ENCODE data around the gene SORCS2.
"Not testable (repeated sequence)": the region's sequence is repeated elsewhere in the genome, so short reads cannot be mapped to it uniquely, and the experiment has no call there.

The SORCS2 gene

DNA sequence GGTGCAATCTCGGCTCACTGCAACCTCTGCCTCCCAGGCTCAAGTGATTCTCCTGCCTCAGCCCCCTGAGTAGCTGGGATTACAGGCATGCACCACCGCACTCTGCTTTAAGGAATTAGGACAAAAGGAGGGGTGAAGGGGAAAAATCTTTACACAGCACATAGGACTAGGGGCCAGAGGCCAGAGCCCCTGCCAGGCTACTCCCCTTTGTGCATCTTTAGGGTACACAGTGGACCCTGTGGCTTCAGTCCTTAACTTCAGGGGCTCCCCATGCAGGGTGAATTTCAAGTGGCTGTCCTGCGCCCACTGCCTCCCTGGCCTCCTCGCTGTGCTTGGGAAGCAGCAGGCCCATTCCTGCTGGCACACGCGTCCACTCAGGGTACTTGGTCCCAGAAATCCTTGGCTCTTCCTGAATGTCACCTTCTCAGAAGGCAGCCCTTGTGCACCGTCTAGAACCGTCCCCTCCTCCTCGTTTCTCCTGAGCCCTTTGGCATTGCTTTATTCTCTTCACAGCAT is 381.3 kb downstream of the SORCS2 start:
- no peak for FAIRE-seq

DNA sequence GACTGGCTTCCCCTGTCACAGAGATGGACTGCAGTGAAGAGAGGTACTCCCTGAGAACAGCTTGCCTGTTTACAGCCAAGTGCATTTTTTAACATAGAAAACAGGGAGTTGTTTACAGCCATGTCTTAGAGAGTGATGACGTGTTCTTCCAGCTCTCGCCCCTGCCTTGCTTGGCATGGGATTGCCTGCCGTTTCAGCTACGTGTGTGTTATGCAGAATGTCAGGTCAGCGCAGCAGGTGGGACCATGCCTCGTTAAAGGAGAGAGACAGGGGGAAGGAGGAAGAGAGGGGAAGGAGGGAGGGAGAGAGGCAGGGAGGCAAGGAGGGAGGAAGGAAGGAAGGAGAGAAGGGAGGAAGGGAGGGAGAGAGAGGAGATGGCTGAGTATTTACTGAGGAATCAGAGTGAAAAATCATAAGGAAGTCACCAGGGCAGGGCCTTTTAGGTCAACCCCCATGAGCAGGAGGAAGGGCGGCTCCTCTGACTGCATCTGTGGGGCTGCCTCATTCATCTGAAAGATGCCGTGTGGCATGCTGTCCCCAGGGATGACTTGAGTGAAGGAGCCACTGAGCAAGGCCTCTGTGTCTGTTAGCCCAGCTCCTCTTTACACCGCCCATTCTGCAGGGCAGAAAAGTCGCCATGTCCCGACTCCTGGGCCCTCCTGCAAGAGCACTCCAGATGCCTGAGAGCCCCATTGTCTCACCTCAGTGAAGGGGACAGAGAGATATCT is 382.1 kb downstream of the SORCS2 start:
- FAIRE-seq: no peak

- no peak for FAIRE-seq
Measured at GRCh38 chr4:7575426-7575825, 383.1 kb downstream of the SORCS2 start.

- not testable (repeated sequence) for FAIRE-seq
Measured at GRCh38 chr4:7577361-7578039, 385.2 kb downstream of the SORCS2 start.

DNA sequence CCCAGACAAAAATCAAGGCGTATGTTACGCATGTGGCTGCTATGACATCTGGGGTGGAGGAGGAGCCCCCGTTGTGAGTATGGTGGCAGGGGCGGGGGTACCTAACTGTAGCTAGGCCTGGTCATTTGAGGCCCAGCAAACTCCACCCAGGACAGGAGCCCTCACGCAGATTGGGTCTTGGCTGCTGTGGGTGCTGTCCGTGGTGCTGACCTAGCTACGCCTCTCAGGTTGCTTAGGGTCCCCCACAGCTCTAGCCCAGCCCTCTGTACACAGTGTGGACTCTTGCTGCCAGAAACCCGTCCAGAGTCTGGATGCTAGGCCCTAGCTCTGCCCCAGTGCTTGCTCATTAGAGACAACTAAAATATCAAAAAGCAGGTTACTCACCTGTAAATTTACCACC is 389.1 kb downstream of the SORCS2 start:
- FAIRE-seq: no peak

GRCh38 chr4:7582313-7583097 is 390.2 kb downstream of the SORCS2 start:
- FAIRE-seq: no peak

GRCh38 chr4:7584098-7584497 is 391.8 kb downstream of the SORCS2 start:
- FAIRE-seq: no peak

DNA sequence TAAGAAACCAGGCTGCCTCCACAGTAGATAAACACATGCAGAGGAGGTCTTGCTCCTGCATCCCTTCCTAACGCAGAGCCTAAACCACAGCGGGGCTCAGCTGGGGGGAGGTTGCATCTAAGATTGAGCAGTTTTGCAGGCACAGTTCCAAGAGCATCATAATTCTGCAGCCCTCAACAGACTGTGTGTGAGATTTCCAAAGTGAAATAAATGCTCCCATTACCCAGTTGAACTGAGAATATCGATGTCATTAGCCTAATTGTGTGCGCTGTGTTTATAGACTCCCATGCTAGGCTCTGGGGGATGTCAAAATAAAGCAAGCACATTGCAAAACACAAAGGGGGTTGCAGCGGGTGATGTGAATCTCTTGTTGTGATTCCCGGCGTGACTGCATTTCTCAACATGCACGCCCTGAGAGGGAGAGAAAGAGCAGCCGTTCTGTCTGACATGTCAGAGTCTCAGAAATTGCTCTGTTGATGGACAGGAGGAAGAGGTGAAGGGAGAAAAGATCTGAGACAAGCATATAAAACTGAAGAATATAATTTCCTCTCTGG is 392.3 kb downstream of the SORCS2 start:
- FAIRE-seq: no peak

- FAIRE-seq: no peak
Measured at GRCh38 chr4:7585768-7586167, 393.4 kb downstream of the SORCS2 start.

DNA sequence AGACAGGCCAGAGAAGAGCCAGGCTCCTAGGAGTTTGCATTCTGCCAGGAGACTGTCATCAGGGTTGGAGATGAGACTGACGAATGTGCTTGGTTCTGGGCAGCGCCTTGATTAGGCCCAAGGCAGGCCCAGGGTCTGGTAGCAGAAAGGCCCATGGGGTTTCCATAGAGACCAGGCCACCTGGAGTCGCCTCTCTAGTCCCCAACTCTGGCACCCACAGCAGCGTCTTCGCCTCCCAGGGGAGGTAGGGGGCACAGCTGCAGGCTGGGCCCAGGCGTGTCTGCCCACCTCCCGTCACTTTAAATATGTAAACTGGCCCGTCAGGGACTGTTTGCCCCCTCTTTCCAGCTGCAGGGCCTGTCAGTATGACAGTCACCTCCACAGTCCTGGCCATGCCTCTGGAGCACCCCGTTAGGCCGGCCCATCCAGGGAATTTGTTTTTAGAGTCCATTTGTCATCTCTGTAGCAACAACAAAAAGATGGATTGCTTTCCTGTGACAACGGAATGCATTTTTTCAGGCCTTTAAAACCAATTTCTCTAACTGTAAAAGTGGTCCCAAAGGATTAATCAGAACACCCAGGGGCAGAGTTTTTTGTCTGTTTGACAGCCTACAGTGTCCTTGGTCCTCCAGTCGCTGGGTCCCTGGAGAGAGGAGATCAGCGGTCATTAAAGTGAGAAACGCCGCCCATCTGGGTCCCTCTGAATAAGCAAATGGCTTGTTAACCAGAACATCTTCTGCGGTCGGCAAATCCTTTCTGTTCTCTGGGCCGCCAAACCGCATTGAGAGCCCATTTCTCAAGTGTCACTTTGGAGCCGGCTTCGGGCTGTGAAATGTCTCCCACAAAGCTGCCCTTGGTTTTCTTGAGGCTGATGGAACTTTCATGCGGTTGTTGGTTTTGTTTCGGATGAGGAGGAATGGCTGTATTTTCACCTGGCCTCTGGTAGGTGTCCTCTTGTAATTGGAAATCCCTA is 395.4 kb downstream of the SORCS2 start:
- FAIRE-seq: no peak

DNA sequence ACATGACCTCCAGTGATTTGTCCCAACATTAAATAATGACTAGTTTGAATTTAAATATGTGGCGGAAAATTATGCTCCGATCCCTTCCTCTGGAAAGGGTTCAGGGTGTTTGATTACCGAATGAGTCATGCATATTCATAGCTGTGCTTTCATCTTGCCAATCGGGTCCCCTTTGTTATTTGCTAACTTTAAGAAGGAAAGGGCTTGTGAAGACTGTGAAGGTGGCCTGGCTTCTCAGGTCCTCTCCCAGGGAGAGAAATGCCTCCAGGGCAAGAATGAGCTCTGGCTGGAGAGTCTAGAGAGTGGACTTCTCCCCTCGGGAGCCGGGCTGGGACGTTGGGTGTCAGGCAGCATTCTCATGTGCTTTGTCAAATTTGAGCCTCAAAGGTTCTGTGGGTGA is 397.9 kb downstream of the SORCS2 start:
- no peak for FAIRE-seq

- FAIRE-seq: no peak
Measured at GRCh38 chr4:7590899-7591298, 398.6 kb downstream of the SORCS2 start.

GRCh38 chr4:7591409-7592053 is 399.2 kb downstream of the SORCS2 start:
- no peak for FAIRE-seq

DNA sequence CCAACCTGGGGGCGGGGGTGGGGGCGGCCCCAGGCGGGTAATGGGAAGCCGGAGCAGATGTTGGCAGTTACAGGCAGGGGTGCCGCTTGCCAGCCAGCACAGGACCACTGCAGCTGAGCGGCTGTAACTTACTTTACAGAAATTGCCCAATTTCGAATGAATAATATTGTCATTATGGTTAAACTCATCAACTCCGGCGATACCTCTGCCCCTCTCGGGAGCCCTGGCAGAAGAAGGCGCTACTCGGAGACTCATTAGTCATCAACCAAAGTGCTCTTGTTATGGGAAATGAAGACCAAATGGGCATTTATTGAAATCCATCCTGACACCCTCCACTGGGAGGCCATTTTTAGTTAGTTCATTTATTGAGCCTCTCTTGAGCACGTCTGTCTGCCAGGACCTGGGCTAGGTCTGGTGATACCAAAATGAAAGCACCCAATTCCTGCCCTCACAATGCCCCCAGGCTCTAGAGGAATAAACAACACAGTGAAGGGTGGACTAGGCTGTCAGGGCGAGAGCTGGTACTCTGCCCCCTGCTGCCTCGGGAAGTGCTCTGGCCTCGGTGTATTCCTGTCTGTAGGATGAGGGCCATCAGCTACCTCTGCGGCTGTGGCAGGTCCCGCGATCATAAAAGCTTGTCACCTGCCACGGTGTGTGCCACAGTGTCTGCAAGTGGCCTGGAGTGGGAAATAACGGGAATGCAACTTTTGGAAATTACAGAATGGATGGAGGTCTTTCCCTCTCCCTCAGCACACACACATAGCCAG is 401.5 kb downstream of the SORCS2 start:
- no peak for FAIRE-seq

DNA sequence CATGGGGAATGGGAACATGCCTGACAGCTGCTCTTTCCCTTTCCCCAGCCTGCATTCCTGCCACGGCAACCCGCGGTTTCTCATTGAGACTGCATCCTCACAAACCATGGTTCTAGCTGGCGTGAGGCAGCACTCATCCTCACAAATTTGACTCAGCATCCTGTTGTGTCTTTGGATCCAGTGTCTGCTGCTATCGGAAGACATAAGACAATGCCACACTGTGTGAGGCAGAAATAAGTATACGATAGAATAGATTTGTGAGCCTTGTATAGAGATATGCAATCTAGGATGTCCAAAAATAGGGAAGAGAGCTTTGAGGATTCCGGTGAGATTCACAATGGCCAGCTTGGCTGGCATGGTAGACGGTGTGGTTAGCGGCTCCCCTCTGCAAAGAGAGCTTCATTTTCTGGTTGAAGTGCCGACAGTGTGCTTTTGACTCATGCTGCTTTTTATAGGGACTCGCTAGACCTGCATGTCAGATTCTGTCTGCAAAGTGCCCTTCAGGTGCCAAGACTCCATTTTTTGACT is 403.7 kb downstream of the SORCS2 start:
- FAIRE-seq: no peak

DNA sequence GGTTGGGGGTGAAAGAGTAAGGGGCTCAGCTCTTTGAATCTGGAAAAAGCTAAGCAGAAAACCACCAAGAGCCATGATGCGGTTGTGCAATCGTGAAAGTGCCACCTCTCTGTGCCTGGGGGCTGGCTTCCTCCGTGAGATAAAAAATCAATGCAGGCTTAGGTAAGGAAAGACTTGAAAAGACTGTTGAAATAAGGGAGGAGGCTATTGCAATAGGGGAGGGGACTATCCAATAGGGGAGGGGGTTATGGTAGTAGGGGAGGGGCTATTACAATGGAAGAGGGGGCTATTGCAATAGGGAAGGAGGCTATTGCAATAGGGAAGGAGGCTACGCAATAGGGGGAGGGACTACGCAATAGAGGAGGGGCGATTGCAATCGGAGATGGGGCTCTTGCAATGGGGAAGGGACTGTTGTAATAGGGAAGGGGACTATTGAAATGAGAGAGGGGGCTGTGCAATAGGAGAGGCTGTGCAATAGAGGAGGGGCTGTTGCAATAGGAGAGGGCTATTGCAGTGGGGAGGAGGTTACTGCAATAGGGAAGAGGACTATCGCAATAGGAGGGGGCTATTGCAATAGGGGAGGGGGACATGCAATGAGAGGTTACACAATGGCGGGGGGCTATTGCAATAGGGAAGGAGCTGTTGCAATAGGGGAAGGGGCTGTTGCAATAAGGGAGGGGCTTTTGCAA is 404.7 kb downstream of the SORCS2 start:
- no peak for FAIRE-seq

DNA sequence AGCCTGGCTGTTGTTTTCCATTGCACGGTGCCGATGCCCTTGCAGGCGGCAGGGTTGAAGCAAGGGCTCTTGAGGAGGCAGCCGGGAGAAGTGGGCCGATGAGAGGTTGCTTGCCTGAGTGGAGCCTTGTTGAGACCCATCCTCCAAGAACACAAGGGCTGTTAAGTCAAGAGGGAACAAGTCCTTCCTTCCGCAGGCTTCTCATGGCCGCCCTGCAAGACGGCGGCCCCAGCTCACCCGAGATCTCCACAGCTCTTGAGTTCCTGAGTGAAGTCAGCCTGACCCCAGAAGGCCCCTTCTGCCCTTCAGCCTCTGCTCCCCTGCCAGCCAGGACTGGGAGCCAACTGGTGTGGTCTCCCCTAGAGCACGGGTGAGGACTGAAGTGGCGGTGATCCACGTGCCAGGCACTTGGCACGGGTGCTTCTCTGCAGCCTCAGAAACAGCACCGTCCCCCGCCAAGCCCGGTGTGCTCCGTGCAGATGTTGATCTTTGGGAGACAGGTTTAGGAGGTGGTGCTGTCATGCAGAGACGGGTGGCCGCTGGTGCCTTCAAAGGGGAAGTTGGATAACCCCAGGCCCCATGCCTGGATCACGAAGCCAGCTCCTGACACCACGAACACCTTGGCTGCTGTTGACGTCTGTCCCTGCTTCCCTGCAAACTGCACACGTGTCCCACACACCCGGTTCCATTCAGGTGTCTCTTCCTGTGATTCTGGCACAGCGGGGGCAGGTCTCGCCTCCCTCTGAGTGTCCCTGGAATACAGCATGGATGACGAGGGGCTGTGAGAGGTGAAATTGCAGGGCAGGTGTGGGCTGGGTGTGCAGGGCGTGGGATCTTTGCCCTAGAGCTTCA is 406.8 kb downstream of the SORCS2 start:
- no peak for FAIRE-seq

GRCh38 chr4:7600247-7600646 is 407.9 kb downstream of the SORCS2 start:
- FAIRE-seq: no peak

DNA sequence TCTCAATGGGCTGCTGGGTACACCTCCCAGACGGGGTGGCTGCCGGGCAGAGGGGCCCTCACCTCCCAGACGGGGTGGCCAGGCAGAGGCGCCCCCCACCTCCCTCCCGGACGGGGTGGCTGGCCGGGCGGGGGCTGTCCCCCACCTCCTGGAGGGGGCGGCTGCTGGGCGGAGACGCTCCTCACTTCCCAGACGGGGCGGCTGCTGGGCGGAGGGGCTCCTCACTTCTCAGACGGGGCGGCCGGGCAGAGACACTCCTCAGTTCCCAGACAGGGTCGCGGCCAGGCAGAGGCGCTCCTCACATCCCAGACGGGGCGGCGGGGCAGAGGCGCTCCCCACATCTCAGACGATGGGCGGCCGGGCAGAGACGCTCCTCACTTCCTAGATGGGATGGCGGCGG is 409.8 kb downstream of the SORCS2 start:
- not testable (repeated sequence) for FAIRE-seq
